ENCODE measurements around the gene CNTNAP2.
"Not testable (repeated sequence)": the region's sequence is repeated elsewhere in the genome, so short reads cannot be mapped to it uniquely, and the experiment has no call there.

The CNTNAP2 gene

DNA sequence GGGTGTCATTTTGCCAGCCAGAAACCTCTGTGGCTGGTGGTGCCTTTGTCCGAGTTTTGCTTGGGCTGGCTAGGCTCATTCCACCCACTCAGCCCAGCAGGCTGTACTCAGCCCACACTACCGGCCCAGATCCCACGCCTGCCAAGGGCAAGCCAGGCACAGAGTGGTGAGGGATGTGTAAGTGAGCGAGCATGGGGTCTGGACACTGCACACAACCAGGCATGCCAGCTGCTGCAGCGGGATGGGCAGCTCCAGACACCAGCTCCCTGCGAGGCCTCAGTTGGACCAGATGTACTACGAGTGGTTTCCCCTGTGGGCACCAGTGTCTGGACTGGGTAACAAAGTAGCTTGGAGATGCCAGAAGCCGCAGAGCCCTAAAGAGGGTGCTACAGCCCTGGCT lies 2339.8 kb downstream of the CNTNAP2 start:
- H3K4me3 ChIP-seq (ENCODE audit: control insufficient read depth, low read depth, low read length): no peak overlapping the region
- no peak for DNase-seq (ENCODE audit: low read depth)
- TF ChIP-seq, protein P1, sequence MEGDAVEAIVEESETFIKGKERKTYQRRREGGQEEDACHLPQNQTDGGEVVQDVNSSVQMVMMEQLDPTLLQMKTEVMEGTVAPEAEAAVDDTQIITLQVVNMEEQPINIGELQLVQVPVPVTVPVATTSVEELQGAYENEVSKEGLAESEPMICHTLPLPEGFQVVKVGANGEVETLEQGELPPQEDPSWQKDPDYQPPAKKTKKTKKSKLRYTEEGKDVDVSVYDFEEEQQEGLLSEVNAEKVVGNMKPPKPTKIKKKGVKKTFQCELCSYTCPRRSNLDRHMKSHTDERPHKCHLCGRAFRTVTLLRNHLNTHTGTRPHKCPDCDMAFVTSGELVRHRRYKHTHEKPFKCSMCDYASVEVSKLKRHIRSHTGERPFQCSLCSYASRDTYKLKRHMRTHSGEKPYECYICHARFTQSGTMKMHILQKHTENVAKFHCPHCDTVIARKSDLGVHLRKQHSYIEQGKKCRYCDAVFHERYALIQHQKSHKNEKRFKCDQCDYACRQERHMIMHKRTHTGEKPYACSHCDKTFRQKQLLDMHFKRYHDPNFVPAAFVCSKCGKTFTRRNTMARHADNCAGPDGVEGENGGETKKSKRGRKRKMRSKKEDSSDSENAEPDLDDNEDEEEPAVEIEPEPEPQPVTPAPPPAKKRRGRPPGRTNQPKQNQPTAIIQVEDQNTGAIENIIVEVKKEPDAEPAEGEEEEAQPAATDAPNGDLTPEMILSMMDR (conservative IDR thresholded peaks at IDR 0.05; ENCODE audit: control insufficient read depth, insufficient read depth, low read depth, low read length): no peak

DNA sequence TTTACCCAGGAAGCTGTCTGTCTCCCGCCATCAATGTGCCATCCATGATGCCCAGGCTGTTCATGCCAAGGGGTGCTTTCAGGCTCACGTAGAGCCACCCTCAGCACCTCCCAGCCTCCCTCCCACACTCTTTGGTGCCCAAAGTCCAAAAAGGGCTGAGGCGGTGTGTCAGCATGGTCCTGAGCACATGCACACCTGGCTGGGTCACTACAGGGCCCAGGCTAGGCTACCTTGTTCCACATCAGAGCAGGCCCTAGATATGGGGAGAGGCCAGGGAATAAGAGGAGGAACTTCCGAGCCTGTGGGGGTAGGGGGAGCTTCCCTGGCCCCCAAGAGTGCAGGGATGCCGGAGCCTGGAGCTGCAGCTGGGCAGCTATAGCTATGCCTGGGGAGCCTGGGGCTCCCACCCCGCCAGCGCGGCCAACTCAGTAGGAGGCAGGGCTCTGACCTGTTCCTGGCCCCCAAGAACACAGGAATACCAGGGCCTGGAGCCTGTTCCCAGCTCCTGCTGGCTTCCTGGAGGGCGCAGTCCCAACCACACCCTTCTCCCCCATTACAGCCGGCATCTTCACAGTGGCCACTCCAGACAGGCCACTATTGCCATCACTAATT lies 2340.8 kb downstream of the CNTNAP2 start:
- TF ChIP-seq, protein P1 (conservative IDR thresholded peaks at IDR 0.05; ENCODE audit: control insufficient read depth, insufficient read depth, low read depth, low read length): no peak
- no peak for DNase-seq (ENCODE audit: low read depth)
- H3K4me3 ChIP-seq (ENCODE audit: control insufficient read depth, low read depth, low read length): no peak overlapping the region

DNA sequence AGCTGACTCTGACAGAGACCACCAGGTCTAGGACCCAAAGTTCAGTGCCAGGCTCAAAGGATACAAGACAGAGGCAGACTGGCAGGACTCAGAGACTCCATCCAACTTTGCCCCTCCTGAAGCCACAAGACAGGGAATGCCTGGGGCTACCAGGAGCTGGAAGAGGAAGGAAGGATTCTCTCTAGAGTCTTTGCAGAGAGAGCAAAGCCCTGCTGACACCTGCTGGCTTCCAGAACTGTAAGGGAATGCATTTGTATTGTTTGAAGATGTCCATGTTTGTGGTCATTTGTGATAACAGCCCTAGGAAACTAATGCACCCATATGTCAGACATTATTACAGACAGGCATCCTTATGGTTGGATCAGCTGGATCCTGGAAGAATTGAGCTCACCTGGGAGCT lies 2341.7 kb downstream of the CNTNAP2 start:
- TF ChIP-seq, protein P1 (conservative IDR thresholded peaks at IDR 0.05; ENCODE audit: control insufficient read depth, insufficient read depth, low read depth, low read length): no peak
- DNase-seq (ENCODE audit: low read depth): no peak
- H3K4me3 ChIP-seq (ENCODE audit: control insufficient read depth, low read depth, low read length): no peak overlapping the region

DNA sequence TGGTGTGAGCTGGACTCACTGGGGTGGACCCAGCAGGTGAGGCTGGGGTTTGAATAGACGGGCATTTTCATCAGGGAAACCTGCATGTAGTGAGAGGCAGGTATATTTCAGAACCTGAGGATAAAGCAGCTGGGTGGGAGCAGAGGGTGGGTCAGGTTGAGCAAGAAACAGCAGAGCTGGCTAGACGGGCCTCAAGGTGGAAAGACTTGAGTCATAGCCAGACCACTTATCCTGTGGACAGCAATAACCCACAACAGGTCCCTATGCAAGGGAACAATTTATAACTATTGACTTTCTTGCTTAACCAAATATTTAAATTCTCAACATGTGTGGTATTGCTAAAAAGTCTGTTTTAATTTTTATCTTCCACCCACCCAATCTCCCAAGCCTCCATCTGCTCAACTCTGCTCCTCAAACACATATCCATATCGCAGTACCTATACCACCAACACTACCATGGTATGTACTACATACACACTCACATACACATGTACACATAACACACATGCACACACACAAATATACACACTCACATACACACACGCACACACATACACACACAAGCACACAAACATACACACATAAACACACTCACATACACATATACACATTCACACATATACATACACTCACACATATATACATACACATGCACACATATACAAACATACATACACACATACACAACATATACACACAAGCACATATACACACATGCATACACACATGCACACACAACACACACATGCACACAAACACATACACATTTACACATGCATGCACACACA lies 2345.0 kb downstream of the CNTNAP2 start:
- no peak overlapping the region for H3K4me3 ChIP-seq (ENCODE audit: control insufficient read depth, low read depth, low read length)
- TF ChIP-seq, protein P1 (conservative IDR thresholded peaks at IDR 0.05; ENCODE audit: control insufficient read depth, insufficient read depth, low read depth, low read length): no peak
- no peak for DNase-seq (ENCODE audit: low read depth)

DNA sequence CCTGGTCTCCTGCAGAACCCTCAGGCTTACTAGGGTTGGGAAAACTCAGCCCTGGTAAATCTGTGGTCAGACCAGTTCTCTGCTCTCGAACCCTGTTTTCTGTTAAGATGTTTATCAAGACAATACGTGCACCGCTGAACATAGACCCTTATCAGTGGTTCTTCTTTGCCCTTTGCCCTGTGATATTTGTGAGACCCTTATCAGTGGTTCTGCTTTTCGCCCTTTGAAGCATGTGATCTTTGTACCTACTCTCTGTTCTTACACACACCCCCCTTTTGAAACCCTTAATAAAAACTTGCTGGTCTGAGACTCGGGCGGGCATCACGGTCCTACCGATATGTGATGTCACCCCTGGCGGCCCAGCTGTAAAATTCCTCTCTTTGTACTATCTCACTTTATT lies 2346.2 kb downstream of the CNTNAP2 start:
- not testable (repeated sequence) for H3K4me3 ChIP-seq (ENCODE audit: control insufficient read depth, low read depth, low read length); DNase-seq (ENCODE audit: low read depth)

- TF ChIP-seq, protein P1 (conservative IDR thresholded peaks at IDR 0.05; ENCODE audit: control insufficient read depth, insufficient read depth, low read depth, low read length): no peak
- DNase-seq (ENCODE audit: low read depth): no peak
- no peak overlapping the region for H3K4me3 ChIP-seq (ENCODE audit: control insufficient read depth, low read depth, low read length)
These were observed 2346.6 kb downstream of the CNTNAP2 start for GRCh38 chr7:148463210-148463609.

GRCh38 chr7:148464947-148465346 lies 2348.3 kb downstream of the CNTNAP2 start:
- TF ChIP-seq, protein P1 (conservative IDR thresholded peaks at IDR 0.05; ENCODE audit: control insufficient read depth, insufficient read depth, low read depth, low read length): no peak
- H3K4me3 ChIP-seq (ENCODE audit: control insufficient read depth, low read depth, low read length): no peak overlapping the region
- DNase-seq (ENCODE audit: low read depth): peak; percentile 14

DNA sequence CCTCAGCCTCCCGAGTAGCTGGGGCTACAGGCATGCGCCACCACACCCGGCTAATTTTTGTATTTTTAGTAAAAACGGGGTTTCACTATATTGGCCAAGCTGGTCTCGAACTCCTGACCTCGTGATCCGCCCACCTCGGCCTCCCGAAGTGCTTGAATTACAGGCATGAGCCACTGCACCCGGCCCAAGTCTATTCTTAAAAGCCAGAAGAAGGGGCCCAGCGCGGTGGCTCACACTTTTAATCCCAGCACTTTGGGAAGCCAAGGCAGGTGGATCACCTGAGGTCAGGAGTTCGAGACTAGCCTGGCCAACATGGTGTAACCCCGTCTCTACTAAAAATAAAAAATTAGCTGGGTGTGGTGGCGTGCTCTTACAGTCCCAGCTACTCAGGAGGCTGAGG lies 2348.8 kb downstream of the CNTNAP2 start:
- not testable (repeated sequence) for H3K4me3 ChIP-seq (ENCODE audit: control insufficient read depth, low read depth, low read length)

More for the DNA sequence above, 2348.8 kb downstream of the CNTNAP2 start:
- not testable (repeated sequence) for DNase-seq (ENCODE audit: low read depth)

Measured in fibroblast of mammary gland (primary cell).